Measurements from ENCODE around the gene HSPA1L.

- no peak for TF ChIP-seq CTCF (IDR thresholded peaks at IDR 0.05 in 2 of 3, conservative IDR thresholded peaks at IDR 0.05 in 1 of 3; ENCODE audit: borderline replicate concordance in 1 of 3, insufficient read depth in 1 of 3, low read depth in 2 of 3, low read length in 2 of 3)
- no peak for TF ChIP-seq POLR2A (IDR thresholded peaks at IDR 0.05; ENCODE audit: borderline replicate concordance, extremely low read depth, insufficient read depth, insufficient read length)
Observed at GRCh38 chr6:31776485-31776988, 38.5 kb downstream of the HSPA1L start.
